CD4-positive, CD25-positive, alpha-beta regulatory T cell (primary cell): ENCODE data around the gene DOCK1. TPM values are rescaled to one million over a fixed set of nuclear protein-coding genes. Genes with fewer than 3 reads are reported as not detected.

Source experiments
- ATAC-seq, 2 donors: fragments of 150-1000 bp; cut with Tn5 transposase; one replicate each; pipeline ENCODE4 v1.10.0; 2021; ENCODE audit warnings: low read depth in 2 of 2, moderate number of reproducible peaks in 2 of 2, moderate library complexity in 1 of 2
- DNase-seq, 3 donors: peaks; one replicate each; pipeline versions ENCODE4 v3.0.0 to v3.0.0-alpha.2; 2012 to 2022; ENCODE audit warnings: mixed read lengths in 1 of 3
- H3K27ac ChIP-seq: one replicate; pipeline ENCODE4 v1.7.0; 2013; ENCODE audit warnings: mild to moderate bottlenecking, low read length; ENCODE audit not compliant: insufficient read depth, poor library complexity, severe bottlenecking
- H3K27me3 ChIP-seq: one replicate; pipeline ENCODE4 v1.7.0; 2013; ENCODE audit warnings: low read length; ENCODE audit not compliant: control insufficient read depth, insufficient read depth
- H3K36me3 ChIP-seq: one replicate; pipeline ENCODE4 v1.7.0; 2013; ENCODE audit warnings: mild to moderate bottlenecking, low read length, moderate library complexity; ENCODE audit not compliant: control insufficient read depth, insufficient read depth
- H3K4me1 ChIP-seq: 2 replicates; pipeline ENCODE4 v1.7.0; 2013; ENCODE audit warnings: mild to moderate bottlenecking, low read length; ENCODE audit not compliant: insufficient read depth, control insufficient read depth, poor library complexity, severe bottlenecking
- H3K4me3 ChIP-seq: one replicate; pipeline ENCODE4 v1.7.0; 2013; ENCODE audit warnings: low read depth, mild to moderate bottlenecking, low read length, moderate library complexity
- H3K9me3 ChIP-seq, 2 experiments: 1 replicate in 1 of 2; 2 replicates in 1 of 2; pipeline ENCODE4 v1.7.0; 2013; ENCODE audit warnings: low read length in 2 of 2, mild to moderate bottlenecking in 1 of 2, moderate library complexity in 1 of 2; ENCODE audit not compliant: control insufficient read depth in 2 of 2
- H3K27ac Mint-ChIP-seq, 3 donors: one replicate each; pipeline ENCODE4 v1.8.0; 2020 to 2022; ENCODE audit warnings: mild to moderate bottlenecking in 3 of 3, mixed read lengths in 3 of 3, moderate library complexity in 2 of 3
- H3K27me3 Mint-ChIP-seq: one replicate; pipeline ENCODE4 v1.8.0; 2022; ENCODE audit warnings: mild to moderate bottlenecking, mixed read lengths
- H3K36me3 Mint-ChIP-seq: one replicate; pipeline ENCODE4 v1.8.0; 2020; ENCODE audit warnings: mixed read lengths
- H3K4me1 Mint-ChIP-seq, 4 donors: one replicate each; pipeline ENCODE4 v1.8.0; 2020 to 2022; ENCODE audit warnings: mixed read lengths in 4 of 4, mild to moderate bottlenecking in 1 of 4
- H3K4me3 Mint-ChIP-seq, 4 donors: one replicate each; pipeline ENCODE4 v1.8.0; 2020 to 2022; ENCODE audit warnings: mild to moderate bottlenecking in 4 of 4, mixed read lengths in 4 of 4, moderate library complexity in 3 of 4
- H3K9me3 Mint-ChIP-seq, 7 donors: one replicate each; pipeline ENCODE4 v1.8.0; 2020 to 2022; ENCODE audit warnings: mixed read lengths in 7 of 7, mild to moderate bottlenecking in 3 of 7, moderate library complexity in 2 of 7
- polyA plus RNA-seq, 4 donors: library from polyadenylated mRNA; unstranded; fragments of 300-500 nt; fragmentation: Illumina TruSeq; gene quantifications; one replicate each; pipeline ENCODE4 v1.2.3, GENCODE V29; 2021
- total RNA-seq: library from RNA; stranded (reverse); gene quantifications from one replicate; pipeline ENCODE4 v1.2.3, GENCODE V29; 2022

Gene DOCK1
- total and polyA plus RNA-seq, 5 donors from 2014 or later, result 0.20 TPM; not detected in 4

GRCh38 chr10:127453706-127454105 lies 548.5 kb downstream of the DOCK1 start:
- Mint-ChIP-seq H3K27me3 (no peaks in the 10 kb centered on the region), H3K36me3 (no peaks in the 10 kb centered on the region), H3K27ac (no peak overlapping the region), H3K4me3 (no peak overlapping the region), H3K9me3 (peaks cover 0 to 2% (median 0%) of the 10 kb centered on the region in 7 donors), H3K4me1 (no peaks in the 10 kb centered on the region)
- H3K36me3 ChIP-seq, result no peaks in the 10 kb centered on the region
- ATAC-seq, result no peak
- no peaks in the 10 kb centered on the region for H3K27me3 ChIP-seq
- no peak for DNase-seq
- no peaks in the 10 kb centered on the region for H3K9me3 ChIP-seq
- no peaks in the 10 kb centered on the region for H3K4me1 ChIP-seq
- no peak overlapping the region for H3K4me3 ChIP-seq
- no peak overlapping the region for H3K27ac ChIP-seq

DNA sequence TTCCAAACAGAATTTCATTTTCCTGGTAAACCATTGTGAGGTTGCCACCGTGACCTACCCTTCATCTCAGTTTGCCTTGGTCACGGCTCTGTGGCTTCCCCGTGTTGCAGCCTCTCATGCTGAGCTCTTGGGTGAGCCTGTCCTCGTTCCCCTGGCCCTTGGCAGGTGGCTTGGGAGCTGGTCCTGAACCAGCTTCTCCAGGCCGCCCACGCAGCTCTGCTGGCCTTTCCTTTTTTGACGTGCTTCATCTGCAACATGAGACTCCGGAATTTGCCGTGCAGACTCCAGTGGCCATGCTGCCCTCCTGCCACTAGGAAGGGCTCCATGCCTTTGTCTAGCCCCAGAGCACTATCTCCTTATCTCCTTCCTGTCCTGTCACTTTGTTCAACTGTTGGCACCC lies 550.9 kb downstream of the DOCK1 start:
- Histone ChIP-seq H3K27ac (no peak overlapping the region), H3K4me1 (no peaks in the 10 kb centered on the region), H3K27me3 (no peaks in the 10 kb centered on the region), H3K4me3 (no peak overlapping the region), H3K9me3 (no peaks in the 10 kb centered on the region), H3K36me3 (no peaks in the 10 kb centered on the region)
- no peak for ATAC-seq
- no peak overlapping the region for H3K27ac Mint-ChIP-seq
- DNase-seq, result no peak
- no peaks in the 10 kb centered on the region for H3K36me3 Mint-ChIP-seq
- H3K4me3 Mint-ChIP-seq, result no peak overlapping the region
- no peaks in the 10 kb centered on the region for H3K4me1 Mint-ChIP-seq
- no peaks in the 10 kb centered on the region for H3K27me3 Mint-ChIP-seq
- peaks cover 0 to 3% (median 0%) of the 10 kb centered on the region in 7 donors for H3K9me3 Mint-ChIP-seq

DNA sequence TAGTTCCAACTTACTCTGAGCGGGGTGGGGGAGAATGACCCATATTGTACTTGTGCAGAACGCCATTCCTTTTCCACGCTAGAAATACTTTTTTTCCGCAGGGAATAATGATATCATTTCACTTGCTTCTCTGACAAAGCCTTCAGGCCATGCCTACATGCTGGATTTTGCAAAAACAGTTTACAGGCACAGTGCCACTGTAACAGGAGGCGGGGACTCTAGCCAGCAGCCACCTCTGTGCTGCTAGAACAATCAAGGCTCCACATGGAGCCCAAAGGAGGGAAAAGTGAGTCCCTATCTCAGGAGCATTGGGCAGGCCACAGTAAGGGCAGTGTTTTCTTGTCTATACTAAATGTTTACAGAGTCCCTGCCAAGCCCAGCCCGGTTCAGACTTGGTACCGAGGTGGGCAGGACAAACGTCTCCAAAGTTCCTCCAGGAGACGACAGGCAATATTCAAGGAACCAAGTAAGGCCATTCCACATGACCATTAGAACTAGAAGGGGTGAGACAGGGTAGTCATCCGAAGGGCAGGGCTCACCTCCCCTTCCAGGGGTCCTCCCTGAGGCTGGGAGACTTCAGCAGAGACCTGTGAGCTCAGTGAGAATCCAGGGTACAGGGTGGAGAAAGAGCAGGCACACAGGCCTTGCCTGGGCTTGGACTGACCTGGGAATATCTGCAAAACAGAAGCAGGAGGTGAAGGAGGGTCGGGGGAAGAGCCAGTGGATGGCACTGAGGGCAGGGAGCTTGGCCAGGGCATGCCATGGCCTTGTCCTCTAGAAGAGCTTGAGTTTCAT lies 553.0 kb downstream of the DOCK1 start:
- H3K9me3 ChIP-seq, result no peaks in the 10 kb centered on the region
- Mint-ChIP-seq H3K9me3 (peaks cover 0 to 4% (median 0%) of the 10 kb centered on the region in 7 donors), H3K36me3 (no peaks in the 10 kb centered on the region), H3K4me3 (no peak overlapping the region), H3K27ac (no peak overlapping the region), H3K4me1 (no peaks in the 10 kb centered on the region), H3K27me3 (no peaks in the 10 kb centered on the region)
- no peak for ATAC-seq
- no peak overlapping the region for H3K27ac ChIP-seq
- no peak overlapping the region for H3K4me3 ChIP-seq
- DNase-seq, result no peak
- no peaks in the 10 kb centered on the region for H3K27me3 ChIP-seq
- no peaks in the 10 kb centered on the region for H3K36me3 ChIP-seq
- H3K4me1 ChIP-seq, result no peaks in the 10 kb centered on the region

GRCh38 chr10:127458829-127459228 lies 553.6 kb downstream of the DOCK1 start:
- ATAC-seq, result no peak
- Histone ChIP-seq H3K36me3 (no peaks in the 10 kb centered on the region), H3K4me1 (no peaks in the 10 kb centered on the region)

DNA sequence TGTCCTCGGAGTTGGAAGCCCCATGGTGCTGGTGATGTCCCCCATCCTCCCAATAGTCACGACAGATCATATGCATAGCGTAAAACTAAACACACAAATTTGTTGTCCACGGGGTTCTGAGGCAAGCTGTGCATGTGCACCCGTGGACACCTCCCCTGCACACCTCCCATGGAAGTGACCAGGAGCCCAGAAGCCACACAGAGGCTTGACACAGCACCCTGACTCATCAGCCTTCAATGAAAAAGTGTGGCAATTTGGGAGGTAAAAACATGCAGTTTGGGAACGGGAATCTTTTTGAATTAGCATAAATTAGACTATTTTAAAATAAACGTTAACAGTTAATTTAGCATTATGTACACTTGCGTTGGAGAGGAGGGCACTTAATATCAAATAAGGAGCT lies 554.7 kb downstream of the DOCK1 start:
- H3K9me3 Mint-ChIP-seq, result peaks cover 0 to 9% (median 2%) of the 10 kb centered on the region in 7 donors
- ATAC-seq, result no peak

More at GRCh38 chr10:127458829-127459228, 553.6 kb downstream of the DOCK1 start:
- Histone ChIP-seq H3K4me3 (no peak overlapping the region), H3K27me3 (no peaks in the 10 kb centered on the region), H3K9me3 (no peaks in the 10 kb centered on the region), H3K27ac (no peak overlapping the region)
- H3K4me3 Mint-ChIP-seq, result no peak overlapping the region
- no peaks in the 10 kb centered on the region for H3K27me3 Mint-ChIP-seq
- no peak for DNase-seq
- H3K9me3 Mint-ChIP-seq, result peaks cover 0 to 9% (median 0%) of the 10 kb centered on the region in 7 donors
- no peaks in the 10 kb centered on the region for H3K4me1 Mint-ChIP-seq
- H3K27ac Mint-ChIP-seq, result no peak overlapping the region
- no peaks in the 10 kb centered on the region for H3K36me3 Mint-ChIP-seq

DNA sequence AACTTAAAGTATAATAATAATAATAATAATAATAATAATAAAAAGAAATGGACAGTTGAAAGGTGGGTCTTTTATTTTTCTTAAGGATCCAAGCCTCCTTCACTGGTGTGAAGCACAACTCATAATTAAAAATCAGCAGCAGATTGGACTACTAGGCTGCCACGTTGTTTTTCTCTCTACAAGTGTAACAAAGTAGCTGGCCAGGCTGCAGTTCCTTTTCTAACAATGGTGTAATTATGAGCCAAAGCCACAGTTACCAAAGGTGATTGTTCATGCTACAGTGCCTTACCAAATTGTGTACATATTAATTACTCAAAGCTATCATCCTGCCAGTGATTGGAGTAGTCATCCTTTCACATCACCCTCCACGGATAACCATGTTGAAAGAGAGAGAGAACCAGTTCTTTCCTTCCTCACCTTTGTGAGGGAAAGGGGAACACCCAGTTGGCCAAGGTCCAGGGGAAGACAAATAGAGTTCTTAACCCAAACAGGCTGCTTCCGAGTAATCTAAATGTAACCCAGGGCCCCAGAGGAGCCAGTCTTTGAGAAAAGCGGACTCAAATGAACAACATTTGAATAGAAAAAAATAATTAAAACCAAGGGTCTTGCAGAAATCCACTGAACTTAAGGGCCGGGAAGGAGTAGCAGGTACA lies 557.5 kb downstream of the DOCK1 start:
- no peaks in the 10 kb centered on the region for H3K27me3 Mint-ChIP-seq
- H3K4me3 Mint-ChIP-seq, result no peak overlapping the region
- Histone ChIP-seq H3K27ac (no peak overlapping the region), H3K4me1 (no peaks in the 10 kb centered on the region), H3K36me3 (no peaks in the 10 kb centered on the region), H3K4me3 (no peak overlapping the region), H3K27me3 (no peaks in the 10 kb centered on the region), H3K9me3 (no peaks in the 10 kb centered on the region)
- no peaks in the 10 kb centered on the region for H3K4me1 Mint-ChIP-seq
- no peak overlapping the region for H3K27ac Mint-ChIP-seq
- ATAC-seq (no peak), DNase-seq (no peak)
- H3K9me3 Mint-ChIP-seq, result peaks cover 0 to 9% (median 3%) of the 10 kb centered on the region in 7 donors
- no peaks in the 10 kb centered on the region for H3K36me3 Mint-ChIP-seq

More for the DNA sequence above, 554.7 kb downstream of the DOCK1 start:
- Histone ChIP-seq H3K4me1 (no peaks in the 10 kb centered on the region), H3K27me3 (no peaks in the 10 kb centered on the region), H3K4me3 (no peak overlapping the region), H3K27ac (no peak overlapping the region), H3K9me3 (no peaks in the 10 kb centered on the region), H3K36me3 (no peaks in the 10 kb centered on the region)
- DNase-seq, result no peak
- Mint-ChIP-seq H3K4me3 (no peak overlapping the region), H3K27me3 (no peaks in the 10 kb centered on the region), H3K27ac (no peak overlapping the region), H3K4me1 (no peaks in the 10 kb centered on the region), H3K36me3 (no peaks in the 10 kb centered on the region)

- Mint-ChIP-seq H3K9me3 (peaks cover 0 to 9% (median 3%) of the 10 kb centered on the region in 7 donors), H3K4me3 (no peak overlapping the region), H3K27ac (no peak overlapping the region), H3K36me3 (no peaks in the 10 kb centered on the region), H3K27me3 (no peaks in the 10 kb centered on the region), H3K4me1 (no peaks in the 10 kb centered on the region)
- no peaks in the 10 kb centered on the region for H3K4me1 ChIP-seq
- no peak overlapping the region for H3K4me3 ChIP-seq
- H3K36me3 ChIP-seq, result no peaks in the 10 kb centered on the region
- H3K9me3 ChIP-seq, result no peaks in the 10 kb centered on the region
- H3K27ac ChIP-seq, result no peak overlapping the region
- no peaks in the 10 kb centered on the region for H3K27me3 ChIP-seq
- DNase-seq, result no peak
- ATAC-seq, result no peak
Observed at GRCh38 chr10:127463548-127463947, 558.3 kb downstream of the DOCK1 start.
